Ishikawa (cell line): ENCODE data around the gene SELENOM.

Experiments
- CEBPB ChIP-seq: IDR thresholded peaks from 2 replicates; pipeline ENCODE4 v1.6.1; 2012
- EGR1 ChIP-seq: IDR thresholded peaks from 2 replicates; pipeline ENCODE4 v1.6.1; 2012
- EP300 ChIP-seq: IDR thresholded peaks from 2 replicates; pipeline ENCODE4 v1.6.1; 2012; ENCODE audit warnings: borderline replicate concordance
- RAD21 ChIP-seq: IDR thresholded peaks from 2 replicates; pipeline ENCODE4 v1.6.1; 2012; ENCODE audit warnings: low read depth
- TAF1 ChIP-seq: IDR thresholded peaks from 2 replicates; pipeline ENCODE4 v1.6.1; 2012; ENCODE audit warnings: low read depth, mild to moderate bottlenecking

DNA sequence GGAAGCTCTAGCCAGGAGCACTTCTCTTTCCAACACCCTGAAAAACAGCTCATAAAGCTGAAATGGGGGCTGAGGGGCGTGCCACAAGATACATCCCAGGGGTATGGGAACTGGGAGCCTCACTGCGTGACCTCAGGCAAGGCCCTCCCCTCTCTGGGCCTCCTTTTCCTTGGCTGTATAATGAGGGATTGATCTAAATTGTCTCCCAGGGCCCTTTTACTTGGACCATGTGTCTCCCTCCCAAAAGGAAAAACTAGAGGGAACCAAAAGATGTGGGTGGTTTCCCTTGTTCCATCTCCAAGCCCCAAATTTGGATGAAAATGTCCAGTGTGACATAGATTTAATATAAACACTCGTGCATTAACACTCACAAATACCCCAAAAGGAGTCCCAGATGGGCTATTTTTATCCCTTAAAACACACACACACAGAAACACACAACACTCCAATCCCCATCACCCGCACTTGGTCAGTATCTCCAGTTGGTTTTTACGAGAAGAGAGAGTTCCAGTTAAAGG, 52.2 kb downstream of the SELENOM start:
- TF ChIP-seq RAD21 (no peak), EP300 (no peak), TAF1 (no peak), EGR1 (no peak), CEBPB (no peak)
